CD14-positive monocyte (primary cell): ENCODE results near the gene OR10P1. TPM values are rescaled to one million over a fixed set of nuclear protein-coding genes. Genes with fewer than 3 reads are reported as not detected.

ENCODE experiments used
- DNase-seq, 3 donors: peaks; one replicate each; pipeline ENCODE4 v3.0.0-alpha.2; 2011 to 2022
- H2AFZ ChIP-seq: 2 replicates; pipeline ENCODE4 v1.6.0; 2012; ENCODE audit warnings: mild to moderate bottlenecking, low read depth, low read length, inconsistent platforms; ENCODE audit not compliant: insufficient read depth, poor library complexity, severe bottlenecking
- H3K27ac ChIP-seq, 2 donors: 1 replicate in 1 of 2; 2 replicates in 1 of 2; pipeline ENCODE4 v1.5.1; 2012 to 2013; ENCODE audit warnings: low read length in 2 of 2, control low read depth in 1 of 2, inconsistent platforms in 1 of 2, low read depth in 1 of 2, mild to moderate bottlenecking in 1 of 2
- H3K27me3 ChIP-seq, 2 donors: one replicate each; pipeline versions ENCODE4 v1.6.0 to v1.6.1; 2011 to 2013; ENCODE audit warnings: low read length in 2 of 2; ENCODE audit not compliant: control insufficient read depth in 2 of 2, insufficient read depth in 2 of 2
- H3K36me3 ChIP-seq, 2 donors: replicated peaks in 1 of 2; 1 replicate in 1 of 2; 2 replicates in 1 of 2; pipeline versions ENCODE4 v1.5.1 to v1.6.1; 2012 to 2013; ENCODE audit warnings: low read length in 2 of 2, control low read depth in 1 of 2, inconsistent platforms in 1 of 2, mild to moderate bottlenecking in 1 of 2; ENCODE audit not compliant: insufficient read depth in 2 of 2, control insufficient read depth in 1 of 2
- H3K4me1 ChIP-seq, 2 donors: 1 replicate in 1 of 2; 2 replicates in 1 of 2; pipeline versions ENCODE4 v1.5.1 to v1.6.1; 2012 to 2013; ENCODE audit warnings: low read length in 2 of 2, control low read depth in 1 of 2, inconsistent platforms in 1 of 2, mild to moderate bottlenecking in 1 of 2, moderate library complexity in 1 of 2; ENCODE audit not compliant: insufficient read depth in 2 of 2, control insufficient read depth in 1 of 2
- H3K4me2 ChIP-seq: replicated peaks from 2 replicates; pipeline ENCODE3; 2012; ENCODE audit warnings: low read length, moderate library complexity, mild to moderate bottlenecking; ENCODE audit not compliant: poor library complexity, severe bottlenecking; ENCODE audit errors: extremely low read depth
- H3K4me3 ChIP-seq, 3 experiments: fragments of 200-600 bp in 1 of 3; sonication (generic) in 1 of 3; replicated peaks in 1 of 3; 1 replicate in 2 of 3; 2 replicates in 1 of 3; pipeline ENCODE4 v1.5.1; 2011 to 2013; ENCODE audit warnings: low read length in 3 of 3, mild to moderate bottlenecking in 3 of 3, control low read depth in 2 of 3, low read depth in 2 of 3, inconsistent platforms in 1 of 3, moderate library complexity in 1 of 3
- H3K79me2 ChIP-seq: 2 replicates; pipeline ENCODE4 v1.6.0; 2012; ENCODE audit warnings: mild to moderate bottlenecking, control low read depth, inconsistent platforms, low read length, moderate library complexity; ENCODE audit not compliant: insufficient read depth
- H3K9ac ChIP-seq: 2 replicates; pipeline ENCODE4 v1.6.0; 2017; ENCODE audit warnings: low read length, mild to moderate bottlenecking; ENCODE audit not compliant: insufficient read depth, poor library complexity, severe bottlenecking
- H3K9me3 ChIP-seq, 2 donors: replicated peaks in 1 of 2; 1 replicate in 1 of 2; 2 replicates in 1 of 2; pipeline versions ENCODE4 v1.5.1 to v1.6.1; 2012 to 2013; ENCODE audit warnings: low read length in 2 of 2, control low read depth in 1 of 2; ENCODE audit not compliant: control insufficient read depth in 1 of 2, insufficient read depth in 1 of 2
- H4K20me1 ChIP-seq: 2 replicates; pipeline ENCODE4 v1.6.0; 2012; ENCODE audit warnings: mild to moderate bottlenecking, low read length, control low read depth, moderate library complexity; ENCODE audit not compliant: insufficient read depth
- H3K27ac Mint-ChIP-seq, 7 donors: one replicate each; pipeline ENCODE4 v1.8.0; 2020; ENCODE audit warnings: mild to moderate bottlenecking in 7 of 7, mixed read lengths in 7 of 7, moderate library complexity in 6 of 7, inconsistent platforms in 2 of 7
- H3K27me3 Mint-ChIP-seq, 3 donors: one replicate each; pipeline ENCODE4 v1.8.0; 2021 to 2022; ENCODE audit warnings: low read depth in 3 of 3, mild to moderate bottlenecking in 3 of 3, mixed read lengths in 3 of 3, moderate library complexity in 3 of 3, inconsistent platforms in 1 of 3
- H3K36me3 Mint-ChIP-seq, 2 donors: one replicate each; pipeline ENCODE4 v1.8.0; 2020; ENCODE audit warnings: mixed read lengths in 2 of 2, inconsistent platforms in 1 of 2, mild to moderate bottlenecking in 1 of 2
- H3K4me1 Mint-ChIP-seq: one replicate; pipeline ENCODE4 v1.8.0; 2020; ENCODE audit warnings: mild to moderate bottlenecking, mixed read lengths
- H3K4me3 Mint-ChIP-seq, 2 donors: one replicate each; pipeline ENCODE4 v1.8.0; 2020; ENCODE audit warnings: mild to moderate bottlenecking in 2 of 2, mixed read lengths in 2 of 2, moderate library complexity in 1 of 2
- H3K9me3 Mint-ChIP-seq, 7 donors: one replicate each; pipeline ENCODE4 v1.8.0; 2020 to 2022; ENCODE audit warnings: mixed read lengths in 7 of 7, mild to moderate bottlenecking in 6 of 7, moderate library complexity in 6 of 7, inconsistent platforms in 2 of 7
- WGBS: methylation state at CpG from one replicate; pipeline ENCODE4 v1.1.5; 2013; ENCODE audit warnings: missing lambda C conversion rate; ENCODE audit not compliant: insufficient coverage; 5-methylcytosine and 5-hydroxymethylcytosine counted together
- intact Hi-C, 2 donors: fragments of 100-400 bp; cut with micrococcal nuclease; formaldehyde crosslinking; loops; one replicate each; pipeline versions ENCODE4 v1.15.0 to v1.15.1; 2023
- polyA plus RNA-seq, 3 donors: library from polyadenylated mRNA; depleted of rRNA in 1 of 3; unstranded in 2 of 3; stranded (reverse) in 1 of 3; fragments of 300-500 nt in 2 of 3; fragments of >200 nt in 1 of 3; fragmentation: Illumina TruSeq in 2 of 3; gene quantifications; 1 replicate in 2 of 3; 2 replicates in 1 of 3; pipeline ENCODE4 v1.2.3, GENCODE V29; 2012 to 2021
- TF ChIP-seq, protein P1 (sequence below): fragments of 200-600 bp; IDR thresholded peaks from one replicate; pipeline ENCODE4 v1.8.0; 2022; ENCODE audit warnings: antibody characterized with exemption, mild to moderate bottlenecking

Gene OR10P1
- polyA plus RNA-seq, 3 donors = not detected

DNA sequence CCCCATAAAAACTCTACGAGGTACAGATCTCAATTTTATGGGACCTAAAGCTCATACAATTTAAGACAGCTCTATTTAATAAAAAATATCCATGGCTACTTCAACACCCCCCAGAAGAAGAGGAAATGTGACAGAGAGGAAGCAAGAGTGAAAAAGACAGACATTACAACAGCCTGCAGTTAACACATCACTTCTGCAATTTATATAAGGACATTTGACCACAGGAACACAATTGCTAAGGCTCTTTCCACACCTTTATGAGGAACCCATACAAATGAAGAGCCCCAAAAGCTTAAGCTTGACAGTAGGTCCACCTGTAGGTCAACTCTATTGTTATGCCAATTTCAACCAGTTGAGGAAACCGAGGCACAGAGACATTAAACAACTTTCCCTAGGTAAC, 5.6 kb downstream of the OR10P1 start:
- H3K27me3 Mint-ChIP-seq = peaks cover 0 to 3% (median under 1%) of the 10 kb centered on the region in 3 donors
- DNase-seq = peak; percentile 85 to 96 (median 90)
- H3K27me3 ChIP-seq = no peaks in the 10 kb centered on the region
- H3K36me3 ChIP-seq = no peaks in the 10 kb centered on the region
- no CpG with 5 or more reads among the region's 2 CpGs for WGBS
- H4K20me1 ChIP-seq = no peaks in the 10 kb centered on the region
- peak overlapping the region; percentile 95 to 98 (median 98) for H3K27ac Mint-ChIP-seq
- TF ChIP-seq, protein P1, sequence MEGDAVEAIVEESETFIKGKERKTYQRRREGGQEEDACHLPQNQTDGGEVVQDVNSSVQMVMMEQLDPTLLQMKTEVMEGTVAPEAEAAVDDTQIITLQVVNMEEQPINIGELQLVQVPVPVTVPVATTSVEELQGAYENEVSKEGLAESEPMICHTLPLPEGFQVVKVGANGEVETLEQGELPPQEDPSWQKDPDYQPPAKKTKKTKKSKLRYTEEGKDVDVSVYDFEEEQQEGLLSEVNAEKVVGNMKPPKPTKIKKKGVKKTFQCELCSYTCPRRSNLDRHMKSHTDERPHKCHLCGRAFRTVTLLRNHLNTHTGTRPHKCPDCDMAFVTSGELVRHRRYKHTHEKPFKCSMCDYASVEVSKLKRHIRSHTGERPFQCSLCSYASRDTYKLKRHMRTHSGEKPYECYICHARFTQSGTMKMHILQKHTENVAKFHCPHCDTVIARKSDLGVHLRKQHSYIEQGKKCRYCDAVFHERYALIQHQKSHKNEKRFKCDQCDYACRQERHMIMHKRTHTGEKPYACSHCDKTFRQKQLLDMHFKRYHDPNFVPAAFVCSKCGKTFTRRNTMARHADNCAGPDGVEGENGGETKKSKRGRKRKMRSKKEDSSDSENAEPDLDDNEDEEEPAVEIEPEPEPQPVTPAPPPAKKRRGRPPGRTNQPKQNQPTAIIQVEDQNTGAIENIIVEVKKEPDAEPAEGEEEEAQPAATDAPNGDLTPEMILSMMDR = no peak
- peaks cover 5 to 8% of the 10 kb centered on the region in 2 donors for H3K36me3 Mint-ChIP-seq
- H3K4me1 Mint-ChIP-seq = peaks cover 65% of the 10 kb centered on the region
- H3K9me3 ChIP-seq = no peaks in the 10 kb centered on the region
- H3K27ac ChIP-seq = peak overlapping the region; percentile 84 to 94
- H3K4me3 ChIP-seq = peak overlapping the region in 1 of 3 experiments; percentile 55
- no peak overlapping the region for H2AFZ ChIP-seq
- no peaks in the 10 kb centered on the region for H3K79me2 ChIP-seq
- peaks cover 69 to 74% of the 10 kb centered on the region in 2 donors for H3K4me1 ChIP-seq
- intact Hi-C loops = loop anchor here in 1 of 2 donors (5.0 kb wide), 1 partner anchor 35 kb away; no protein-coding TSS in a partner anchor
- H3K4me3 Mint-ChIP-seq = peak overlapping the region in 1 of 2 donors; percentile 71
- peaks cover 0 to 11% (median 4%) of the 10 kb centered on the region in 7 donors for H3K9me3 Mint-ChIP-seq
- H3K4me2 ChIP-seq = peak overlapping the region; percentile 58
- H3K9ac ChIP-seq = peak overlapping the region; percentile 53

DNA sequence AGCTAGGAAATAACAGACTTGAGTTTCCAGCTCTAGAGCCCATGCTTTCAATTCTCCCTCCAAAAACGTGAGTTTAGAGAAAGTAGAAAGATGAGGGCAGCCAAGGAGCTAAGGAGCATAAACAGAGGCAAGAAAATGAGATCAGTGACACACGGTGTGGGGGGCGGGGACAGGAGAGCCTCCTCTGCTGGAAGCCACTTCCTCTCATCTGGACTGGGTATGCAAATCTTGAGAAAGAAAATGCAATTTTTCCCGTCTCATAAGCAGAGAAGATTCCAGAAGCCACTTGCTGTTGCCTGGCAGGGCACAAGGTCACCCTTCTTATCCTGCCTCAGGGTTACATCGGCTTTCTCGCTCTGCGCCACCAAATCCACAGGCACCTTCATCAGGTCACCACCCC, 6.0 kb downstream of the OR10P1 start:
- peak overlapping the region in 1 of 3 experiments; percentile 55 for H3K4me3 ChIP-seq
- H2AFZ ChIP-seq = no peak overlapping the region
- 20% methylated on average over 2 of the region's 7 CpGs for WGBS
- no peaks in the 10 kb centered on the region for H3K27me3 ChIP-seq
- H3K4me1 Mint-ChIP-seq = peaks cover 68% of the 10 kb centered on the region
- intact Hi-C loops = loop anchor here in 1 of 2 donors (5.0 kb wide), 1 partner anchor 35 kb away; no protein-coding TSS in a partner anchor
- no peaks in the 10 kb centered on the region for H3K36me3 ChIP-seq
- no peaks in the 10 kb centered on the region for H3K9me3 ChIP-seq
- H3K9me3 Mint-ChIP-seq = peaks cover 0 to 11% (median 4%) of the 10 kb centered on the region in 7 donors
- peak overlapping the region; percentile 58 for H3K4me2 ChIP-seq
- TF ChIP-seq, protein P1 = no peak
- H3K27me3 Mint-ChIP-seq = peaks cover 0 to 3% (median 1%) of the 10 kb centered on the region in 3 donors
- no peaks in the 10 kb centered on the region for H3K79me2 ChIP-seq
- peak overlapping the region; percentile 95 to 98 (median 98) for H3K27ac Mint-ChIP-seq
- peak; percentile 65 to 75 (median 68) for DNase-seq
- peak overlapping the region; percentile 53 for H3K9ac ChIP-seq
- H3K4me3 Mint-ChIP-seq = peak overlapping the region; percentile 58 to 60
- H3K36me3 Mint-ChIP-seq = peaks cover 5 to 8% of the 10 kb centered on the region in 2 donors
- peaks cover 70 to 76% of the 10 kb centered on the region in 2 donors for H3K4me1 ChIP-seq
- no peaks in the 10 kb centered on the region for H4K20me1 ChIP-seq
- peak overlapping the region; percentile 84 to 94 for H3K27ac ChIP-seq
